ENCODE results near the gene THEM5.
"Not testable (repeated sequence)": the region's sequence is repeated elsewhere in the genome, so short reads cannot be mapped to it uniquely, and the experiment has no call there.

THEM5 gene

GRCh38 chr1:151858886-151859665 lies 5.6 kb upstream of the THEM5 start:
- FAIRE-seq = no peak
- TF ChIP-seq TAF1 (IDR thresholded peaks at IDR 0.05; ENCODE audit: borderline replicate concordance, low read depth, low read length) (no peak), POLR2A (IDR thresholded peaks at IDR 0.05; ENCODE audit: low read depth, low read length) (no peak), POLR2AphosphoS5 (IDR thresholded peaks at IDR 0.05; ENCODE audit: low read depth, low read length) (no peak)

GRCh38 chr1:151858030-151858746 lies 4.7 kb upstream of the THEM5 start:
- FAIRE-seq (no peak), DNase-seq (ENCODE audit: insufficient read length) (no peak)

More at GRCh38 chr1:151858886-151859665, 5.6 kb upstream of the THEM5 start:
- DNase-seq (ENCODE audit: insufficient read length) = no peak

GRCh38 chr1:151855933-151856332 lies 2.4 kb upstream of the THEM5 start:
- TF ChIP-seq TAF1 (IDR thresholded peaks at IDR 0.05; ENCODE audit: borderline replicate concordance, low read depth, low read length) (no peak), POLR2A (IDR thresholded peaks at IDR 0.05; ENCODE audit: low read depth, low read length) (no peak)
- DNase-seq (ENCODE audit: insufficient read length) = no peak
- no peak for FAIRE-seq

More at GRCh38 chr1:151858030-151858746, 4.7 kb upstream of the THEM5 start:
- TF ChIP-seq POLR2A (IDR thresholded peaks at IDR 0.05; ENCODE audit: low read depth, low read length) (no peak), TAF1 (IDR thresholded peaks at IDR 0.05; ENCODE audit: borderline replicate concordance, low read depth, low read length) (no peak), POLR2AphosphoS5 (IDR thresholded peaks at IDR 0.05; ENCODE audit: low read depth, low read length) (no peak)

GRCh38 chr1:151855516-151855915 lies 2.0 kb upstream of the THEM5 start:
- not testable (repeated sequence) for FAIRE-seq; DNase-seq (ENCODE audit: insufficient read length)

GRCh38 chr1:151854658-151855057 lies 1.1 kb upstream of the THEM5 start:
- no peak for DNase-seq (ENCODE audit: insufficient read length)
- no peak for FAIRE-seq
- TF ChIP-seq TAF1 (IDR thresholded peaks at IDR 0.05; ENCODE audit: borderline replicate concordance, low read depth, low read length) (no peak), POLR2A (IDR thresholded peaks at IDR 0.05; ENCODE audit: low read depth, low read length) (no peak), POLR2AphosphoS5 (IDR thresholded peaks at IDR 0.05; ENCODE audit: low read depth, low read length) (no peak)

GRCh38 chr1:151852733-151853132 lies 779 bp downstream of the THEM5 start:
- no peak for FAIRE-seq
- no peak for TF ChIP-seq TAF1 (IDR thresholded peaks at IDR 0.05; ENCODE audit: borderline replicate concordance, low read depth, low read length)
- no peak for TF ChIP-seq POLR2AphosphoS5 (IDR thresholded peaks at IDR 0.05; ENCODE audit: low read depth, low read length)
- no peak for TF ChIP-seq POLR2A (IDR thresholded peaks at IDR 0.05; ENCODE audit: low read depth, low read length)

GRCh38 chr1:151851886-151852285 lies 1.6 kb downstream of the THEM5 start:
- FAIRE-seq (no peak), DNase-seq (ENCODE audit: insufficient read length) (no peak)
- no peak for TF ChIP-seq POLR2A (IDR thresholded peaks at IDR 0.05; ENCODE audit: low read depth, low read length)
- no peak for TF ChIP-seq TAF1 (IDR thresholded peaks at IDR 0.05; ENCODE audit: borderline replicate concordance, low read depth, low read length)
- no peak for TF ChIP-seq POLR2AphosphoS5 (IDR thresholded peaks at IDR 0.05; ENCODE audit: low read depth, low read length)

More at GRCh38 chr1:151852733-151853132, 779 bp downstream of the THEM5 start:
- DNase-seq (ENCODE audit: insufficient read length) = no peak

GRCh38 chr1:151849871-151850270 lies 3.6 kb downstream of the THEM5 start:
- DNase-seq (ENCODE audit: insufficient read length) (no peak), FAIRE-seq (no peak)
- no peak for TF ChIP-seq POLR2AphosphoS5 (IDR thresholded peaks at IDR 0.05; ENCODE audit: low read depth, low read length)
- no peak for TF ChIP-seq POLR2A (IDR thresholded peaks at IDR 0.05; ENCODE audit: low read depth, low read length)
- TF ChIP-seq TAF1 (IDR thresholded peaks at IDR 0.05; ENCODE audit: borderline replicate concordance, low read depth, low read length) = no peak

- TF ChIP-seq POLR2AphosphoS5 (IDR thresholded peaks at IDR 0.05; ENCODE audit: low read depth, low read length) (no peak), POLR2A (IDR thresholded peaks at IDR 0.05; ENCODE audit: low read depth, low read length) (no peak), TAF1 (IDR thresholded peaks at IDR 0.05; ENCODE audit: borderline replicate concordance, low read depth, low read length) (no peak)
- DNase-seq (ENCODE audit: insufficient read length) (no peak), FAIRE-seq (no peak)
These were observed 4.4 kb downstream of the THEM5 start for GRCh38 chr1:151849126-151849525.

- FAIRE-seq (no peak), DNase-seq (ENCODE audit: insufficient read length) (no peak)
- no peak for TF ChIP-seq TAF1 (IDR thresholded peaks at IDR 0.05; ENCODE audit: borderline replicate concordance, low read depth, low read length)
- no peak for TF ChIP-seq POLR2A (IDR thresholded peaks at IDR 0.05; ENCODE audit: low read depth, low read length)
- no peak for TF ChIP-seq POLR2AphosphoS5 (IDR thresholded peaks at IDR 0.05; ENCODE audit: low read depth, low read length)
These were observed 5.5 kb downstream of the THEM5 start for GRCh38 chr1:151847867-151848596.

GRCh38 chr1:151846686-151847237 lies 6.8 kb downstream of the THEM5 start:
- DNase-seq (ENCODE audit: insufficient read length) = no peak
- no peak for FAIRE-seq
- TF ChIP-seq TAF1 (IDR thresholded peaks at IDR 0.05; ENCODE audit: borderline replicate concordance, low read depth, low read length) (no peak), POLR2AphosphoS5 (IDR thresholded peaks at IDR 0.05; ENCODE audit: low read depth, low read length) (no peak), POLR2A (IDR thresholded peaks at IDR 0.05; ENCODE audit: low read depth, low read length) (no peak)

Data from GM12892 (cell line).